NT2/D1 (cell line): ENCODE results near the gene FAM124B.

Source experiments
- SUZ12 ChIP-seq: IDR thresholded peaks from 2 replicates; pipeline ENCODE4 v1.6.1; 2011; ENCODE audit not compliant: insufficient read length, insufficient read depth; ENCODE audit errors: extremely low read depth
- ZNF274 ChIP-seq: IDR thresholded peaks from 2 replicates; pipeline ENCODE4 v1.6.1; 2011; ENCODE audit warnings: mild to moderate bottlenecking, low read depth, low read length

DNA sequence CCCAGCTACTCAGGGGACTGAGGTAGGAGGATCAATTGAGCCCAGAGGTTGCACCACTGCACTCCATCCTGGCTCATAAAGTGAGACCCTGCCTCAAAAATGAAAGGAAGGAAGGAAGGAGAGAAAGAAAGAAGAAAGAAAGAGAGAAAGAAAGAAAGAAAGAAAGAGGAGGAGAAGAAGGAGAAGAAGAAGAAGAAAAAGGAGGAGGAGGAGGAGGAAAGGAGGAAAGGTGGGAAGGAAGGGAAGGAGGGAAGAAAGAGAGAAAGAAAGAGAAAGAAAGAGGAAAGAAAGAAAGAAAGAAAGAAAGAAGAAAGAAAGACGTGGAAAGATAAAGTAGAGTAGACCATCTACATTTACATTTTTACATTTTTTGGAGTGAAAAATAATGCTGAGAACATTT is 39.8 kb downstream of the FAM124B start:
- TF ChIP-seq SUZ12 (no peak), ZNF274 (no peak)
